Natural killer cell treated with Interleukin-12 subunit alpha and Interleukin-12 subunit beta and Interleukin-15 and Interleukin-18, amount 100 ng/mL, for 72 hours (primary cell): ENCODE measurements around the gene MTG1. TPM values are rescaled to one million over a fixed set of nuclear protein-coding genes. Genes with fewer than 3 reads are reported as not detected.
A peak's percentile ranks its signal among the peaks of the same experiment; 100 is the strongest.
"Not testable (repeated sequence)": the region's sequence is repeated elsewhere in the genome, so short reads cannot be mapped to it uniquely, and the experiment has no call there.

Experiments used
- ATAC-seq, 2 donors: fragments of 150-1000 bp; cut with Tn5 transposase in 1 of 2; sonication (Bioruptor Pico), chemical (Tn5 transposase) in 1 of 2; 2 replicates each; pipeline ENCODE4 v1.10.0; 2021
- DNase-seq: peaks from one replicate; pipeline ENCODE4 v3.0.0; 2022; ENCODE audit warnings: low spot score
- H3K27ac Mint-ChIP-seq, 2 donors: 1 replicate in 1 of 2; 2 replicates in 1 of 2; pipeline ENCODE4 v1.8.0; 2022; ENCODE audit warnings: mixed read lengths in 2 of 2, mild to moderate bottlenecking in 1 of 2, moderate library complexity in 1 of 2
- H3K27me3 Mint-ChIP-seq, 2 donors: 1 replicate in 1 of 2; 2 replicates in 1 of 2; pipeline ENCODE4 v1.8.0; 2022; ENCODE audit warnings: mixed read lengths in 2 of 2
- H3K36me3 Mint-ChIP-seq: one replicate; pipeline ENCODE4 v1.8.0; 2022; ENCODE audit warnings: mixed read lengths
- H3K4me1 Mint-ChIP-seq, 2 donors: 1 replicate in 1 of 2; 2 replicates in 1 of 2; pipeline ENCODE4 v1.8.0; 2022; ENCODE audit warnings: low read depth in 2 of 2, mixed read lengths in 2 of 2, mild to moderate bottlenecking in 1 of 2
- H3K4me3 Mint-ChIP-seq: one replicate; pipeline ENCODE4 v1.8.0; 2022; ENCODE audit warnings: mixed read lengths
- H3K9me3 Mint-ChIP-seq: 2 replicates; pipeline ENCODE4 v1.8.0; 2022; ENCODE audit warnings: mixed read lengths
- total RNA-seq, 2 donors: library from RNA; stranded (reverse); gene quantifications; one replicate each; pipeline ENCODE4 v1.2.3, GENCODE V29; 2022

The MTG1 gene
- total RNA-seq, 2 donors from 2014 or later: 44.2 to 105 TPM

- Mint-ChIP-seq H3K36me3 (no peaks in the 10 kb centered on the region), H3K27me3 (peaks cover 0 to 3% of the 10 kb centered on the region in 2 donors), H3K9me3 (no peaks in the 10 kb centered on the region), H3K4me1 (no peaks in the 10 kb centered on the region), H3K27ac (no peak overlapping the region), H3K4me3 (no peak overlapping the region)
- ATAC-seq (no peak), DNase-seq (no peak)
These were observed 71.4 kb downstream of the MTG1 start for GRCh38 chr10:133465191-133465949.

- Mint-ChIP-seq H3K9me3 (no peaks in the 10 kb centered on the region), H3K36me3 (no peaks in the 10 kb centered on the region), H3K27me3 (peaks cover 0 to 3% of the 10 kb centered on the region in 2 donors), H3K27ac (no peak overlapping the region), H3K4me1 (no peaks in the 10 kb centered on the region), H3K4me3 (no peak overlapping the region)
- no peak for ATAC-seq
- DNase-seq: no peak
These were observed 72.1 kb downstream of the MTG1 start for GRCh38 chr10:133465950-133466474.

GRCh38 chr10:133466683-133467275 is 72.8 kb downstream of the MTG1 start:
- Mint-ChIP-seq H3K9me3 (no peaks in the 10 kb centered on the region), H3K27me3 (peaks cover 0 to 3% of the 10 kb centered on the region in 2 donors), H3K27ac (no peak overlapping the region), H3K36me3 (no peaks in the 10 kb centered on the region), H3K4me3 (no peak overlapping the region), H3K4me1 (no peaks in the 10 kb centered on the region)
- ATAC-seq: no peak
- no peak for DNase-seq

GRCh38 chr10:133467286-133467911 is 73.4 kb downstream of the MTG1 start:
- Mint-ChIP-seq H3K27ac (no peak overlapping the region), H3K36me3 (no peaks in the 10 kb centered on the region), H3K27me3 (peaks cover 0 to 3% of the 10 kb centered on the region in 2 donors), H3K9me3 (no peaks in the 10 kb centered on the region), H3K4me3 (no peak overlapping the region), H3K4me1 (no peaks in the 10 kb centered on the region)
- DNase-seq (no peak), ATAC-seq (no peak)

GRCh38 chr10:133469205-133469604 is 75.2 kb downstream of the MTG1 start:
- not testable (repeated sequence) for H3K4me1 Mint-ChIP-seq, H3K9me3 Mint-ChIP-seq, H3K4me3 Mint-ChIP-seq, H3K36me3 Mint-ChIP-seq, H3K27ac Mint-ChIP-seq, ATAC-seq, H3K27me3 Mint-ChIP-seq, DNase-seq

- H3K36me3 Mint-ChIP-seq: no peaks in the 10 kb centered on the region
- no peak overlapping the region for H3K4me3 Mint-ChIP-seq
- no peaks in the 10 kb centered on the region for H3K9me3 Mint-ChIP-seq
- H3K27ac Mint-ChIP-seq: no peak overlapping the region
- H3K27me3 Mint-ChIP-seq: peaks cover 0 to 3% of the 10 kb centered on the region in 2 donors
- peaks cover 6 to 20% of the 10 kb centered on the region in 2 donors for H3K4me1 Mint-ChIP-seq
- DNase-seq (no peak), ATAC-seq (peak in 1 of 2 donors; percentile 15)
These were observed 77.5 kb downstream of the MTG1 start for GRCh38 chr10:133471300-133472109.

Other genes starting within 250 kb of the MTG1 start
- under 1 TPM; 0.05 to 0.36 TPM for gene KNDC1, start 233.9 kb upstream of the MTG1 start, total RNA-seq
- gene UTF1, start 163.9 kb upstream of the MTG1 start, total RNA-seq: not detected
- gene VENTX, start 156.3 kb upstream of the MTG1 start, total RNA-seq: not detected
- gene ADAM8, start 117.3 kb upstream of the MTG1 start, total RNA-seq: 100 to 1,000 TPM; 202 to 211 TPM
- 10 to 100 TPM; 53.3 to 58.2 TPM for gene TUBGCP2, start 85.3 kb upstream of the MTG1 start, total RNA-seq
- gene ZNF511, start 85.2 kb upstream of the MTG1 start, total RNA-seq: 10 to 100 TPM; 38.1 to 73.2 TPM
- not detected for gene CALY, start 57.3 kb upstream of the MTG1 start, total RNA-seq
- gene PRAP1, start 46.8 kb upstream of the MTG1 start, total RNA-seq: not detected
- 10 to 100 TPM; 11.5 to 11.8 TPM for gene FUOM, start 36.1 kb upstream of the MTG1 start, total RNA-seq
- gene ECHS1, start 20.8 kb upstream of the MTG1 start, total RNA-seq: 10 to 100 TPM; 44.5 to 52.7 TPM
- gene PAOX, start 14.9 kb upstream of the MTG1 start, total RNA-seq: 1 to 10 TPM; 2.0 to 2.1 TPM
- not detected for gene SPRN, start 30.5 kb downstream of the MTG1 start, total RNA-seq
- 1 to 10 TPM; 2.0 to 3.6 TPM for gene SCART1, start 59.8 kb downstream of the MTG1 start, total RNA-seq
- under 1 TPM; 0.42 to 0.71 TPM for gene CYP2E1, start 133.2 kb downstream of the MTG1 start, total RNA-seq
- gene SYCE1, start 171.4 kb downstream of the MTG1 start, total RNA-seq: not detected
- not detected for gene FRG2B, start 232.6 kb downstream of the MTG1 start, total RNA-seq